HAP-1 (cell line): Measurements from ENCODE around the gene POLR3C.

ENCODE experiments used
- DNase-seq, 2 experiments: peaks; one replicate each; pipeline ENCODE4 v3.0.0-alpha.2; 2016 to 2020; ENCODE audit warnings: low spot score in 2 of 2
- H3K27me3 ChIP-seq: fragments of 250-450 bp; sonication (Bioruptor Pico); 2 replicates; pipeline ENCODE4 v1.5.1; 2020; ENCODE audit warnings: low read depth, mild to moderate bottlenecking, moderate library complexity
- H3K36me3 ChIP-seq: fragments of 250-450 bp; sonication (Bioruptor Pico); replicated peaks from 2 replicates; pipeline ENCODE4 v1.5.1; 2020; ENCODE audit warnings: mild to moderate bottlenecking
- H3K4me1 ChIP-seq: fragments of 250-450 bp; sonication (Bioruptor Pico); 2 replicates; pipeline ENCODE4 v1.5.1; 2020; ENCODE audit warnings: mild to moderate bottlenecking
- H3K4me3 ChIP-seq: fragments of 250-450 bp; sonication (Bioruptor Pico); 2 replicates; pipeline ENCODE4 v1.5.1; 2020; ENCODE audit warnings: mild to moderate bottlenecking, moderate library complexity
- H3K9me3 ChIP-seq: fragments of 250-450 bp; sonication (Bioruptor Pico); 2 replicates; pipeline ENCODE4 v1.5.1; 2020; ENCODE audit warnings: mild to moderate bottlenecking, moderate library complexity
- in situ Hi-C: fragments of 300-500 bp; cut with MboI; formaldehyde crosslinking; loops from 3 replicates; pipeline ENCODE4 v1.14.3; 2020; ENCODE audit warnings: low sequenced_read_pairs, inconsistent platforms, mixed read lengths

The POLR3C gene

DNA sequence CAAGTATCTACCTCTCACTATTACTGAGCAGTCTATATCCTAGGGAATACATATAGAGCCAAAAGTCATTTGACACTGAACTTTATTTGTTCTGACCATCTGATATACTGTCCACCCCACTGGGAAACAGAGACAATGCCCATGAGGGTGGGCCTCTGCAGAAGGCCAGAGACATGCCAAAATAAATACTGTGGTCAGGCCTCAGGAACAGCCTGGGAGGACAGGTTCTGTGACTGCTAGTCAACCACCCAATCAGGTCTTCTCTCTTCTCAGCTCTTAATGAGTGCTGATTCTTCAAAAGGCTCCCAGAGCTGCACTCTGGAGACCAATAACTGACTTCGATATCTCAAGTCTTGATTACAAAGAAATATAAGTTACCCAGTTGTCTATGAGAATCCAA, 67.1 kb downstream of the POLR3C start:
- Histone ChIP-seq H3K4me1 (peaks cover 21% of the 10 kb centered on the region), H3K36me3 (no peaks in the 10 kb centered on the region), H3K27me3 (no peaks in the 10 kb centered on the region), H3K9me3 (no peaks in the 10 kb centered on the region), H3K4me3 (no peak overlapping the region)
- DNase-seq: no peak
- in situ Hi-C loops: no loop called here

DNA sequence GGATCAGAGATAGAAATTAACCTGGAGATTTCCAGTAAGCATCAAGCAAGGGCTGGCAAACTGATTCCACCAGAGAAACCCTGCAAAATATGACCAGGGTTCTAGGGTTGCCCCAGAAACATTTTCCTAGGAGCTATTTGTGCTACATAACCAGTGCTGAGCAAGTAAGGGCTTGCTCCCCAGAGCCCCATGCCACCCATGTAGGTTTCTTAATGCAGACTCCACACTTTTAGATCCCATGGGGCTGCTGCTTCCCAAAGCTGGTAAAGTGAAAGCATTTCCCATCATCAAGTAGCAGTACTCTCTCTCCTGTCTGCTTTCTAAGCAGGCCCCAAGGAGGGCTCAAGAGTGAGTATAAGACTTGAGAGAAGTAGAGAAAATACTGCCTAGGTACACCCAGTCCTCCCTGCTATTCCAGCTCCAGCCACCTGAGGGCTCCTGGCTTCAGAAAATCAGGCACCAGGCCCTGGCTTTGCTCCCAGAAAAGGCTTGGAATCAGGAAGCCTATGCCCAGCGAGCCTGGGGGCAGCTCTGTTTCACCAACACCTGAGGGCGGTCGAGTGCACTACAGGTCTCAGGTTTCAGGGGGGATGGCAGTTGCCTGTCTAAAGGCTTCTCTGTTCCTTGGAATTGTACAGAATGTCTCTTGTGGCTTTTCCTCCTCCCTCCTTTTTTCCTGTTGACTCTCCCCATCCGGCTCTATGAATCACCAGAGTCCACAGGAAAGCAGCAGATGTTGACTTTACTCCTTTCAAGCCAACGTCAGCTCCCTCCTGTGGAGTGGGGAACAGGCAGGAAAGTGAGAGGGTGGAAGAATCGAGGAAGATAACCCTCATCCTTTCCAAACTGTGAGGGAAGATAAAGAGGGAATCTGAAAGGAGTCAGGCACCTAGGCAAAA, 67.8 kb downstream of the POLR3C start:
- no peaks in the 10 kb centered on the region for H3K27me3 ChIP-seq
- no peaks in the 10 kb centered on the region for H3K36me3 ChIP-seq
- DNase-seq: peak; percentile 93 to 97
- no peak overlapping the region for H3K4me3 ChIP-seq
- in situ Hi-C loops: no loop called here
- H3K4me1 ChIP-seq: peaks cover 15% of the 10 kb centered on the region
- no peaks in the 10 kb centered on the region for H3K9me3 ChIP-seq

DNA sequence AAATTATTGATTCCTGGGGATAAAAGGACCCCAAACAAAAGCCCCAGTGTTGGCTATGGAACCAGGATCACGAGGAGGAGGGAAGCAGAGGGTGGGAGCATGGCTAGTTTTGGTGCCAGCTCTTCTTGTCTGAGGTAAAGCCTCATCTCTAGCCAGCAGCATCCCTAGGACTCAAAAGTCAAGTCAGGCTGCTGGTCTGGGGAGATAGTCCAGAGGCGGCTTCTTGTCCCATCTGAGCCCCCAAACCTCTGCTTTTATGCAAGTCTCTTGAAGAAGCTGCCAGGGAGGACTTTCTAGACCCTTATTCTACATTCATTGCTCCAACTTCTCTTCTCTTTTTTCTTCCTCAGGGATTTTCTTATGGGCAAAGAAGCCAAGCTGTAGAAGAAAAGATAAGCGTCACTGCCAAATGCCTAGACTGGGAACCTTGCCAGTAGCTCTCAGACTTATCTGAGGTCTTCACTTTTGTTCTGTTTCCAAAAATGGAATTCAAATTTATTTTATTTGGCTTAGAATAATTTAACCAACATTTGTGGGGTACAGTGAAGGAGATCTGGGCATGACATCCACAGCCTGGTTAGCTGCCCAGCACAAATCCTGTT, 68.6 kb downstream of the POLR3C start:
- no peak overlapping the region for H3K4me3 ChIP-seq
- no peak for DNase-seq
- in situ Hi-C loops: no loop called here

DNA sequence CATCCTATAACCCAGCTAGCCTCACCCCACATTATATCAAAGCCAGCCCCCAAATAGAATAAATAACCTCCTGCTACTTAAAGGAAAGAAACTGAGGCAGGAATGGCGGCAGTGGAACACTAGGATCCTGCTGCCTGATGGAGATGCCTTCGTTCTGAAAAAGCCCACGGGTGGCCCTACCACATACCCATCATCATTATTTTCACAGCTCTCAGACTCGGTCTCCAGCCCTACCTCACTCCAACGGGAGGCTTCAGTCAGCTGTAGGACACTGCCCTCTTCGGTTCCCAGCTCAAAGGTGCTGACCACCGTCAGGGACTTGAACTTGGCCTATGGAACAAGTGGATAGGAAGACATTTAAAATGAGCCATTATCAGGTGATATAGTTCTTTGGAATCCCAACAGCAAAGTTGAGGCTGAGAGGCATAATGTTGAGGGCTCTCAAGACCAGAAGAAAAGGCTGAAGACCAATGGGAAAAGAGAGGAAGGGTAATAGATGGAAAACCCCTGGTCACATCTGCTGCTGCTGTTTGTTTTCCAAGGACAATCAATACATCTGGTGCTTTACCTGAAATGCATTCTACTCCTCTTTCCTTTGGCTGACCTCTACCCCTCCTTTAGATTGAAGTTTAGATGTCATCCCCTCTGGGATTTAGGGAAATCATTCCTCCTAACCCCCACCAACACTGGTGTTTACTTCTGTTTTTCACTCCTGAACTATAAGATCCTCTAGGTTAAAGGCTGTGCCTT, 69.5 kb downstream of the POLR3C start:
- H3K4me1 ChIP-seq: peaks cover 5% of the 10 kb centered on the region
- H3K9me3 ChIP-seq: no peaks in the 10 kb centered on the region
- no peak for DNase-seq
- no peaks in the 10 kb centered on the region for H3K27me3 ChIP-seq
- in situ Hi-C loops: no loop called here
- no peak overlapping the region for H3K4me3 ChIP-seq
- no peaks in the 10 kb centered on the region for H3K36me3 ChIP-seq

More for the DNA sequence above, 68.6 kb downstream of the POLR3C start:
- no peaks in the 10 kb centered on the region for H3K27me3 ChIP-seq
- H3K4me1 ChIP-seq: peaks cover 7% of the 10 kb centered on the region
- no peaks in the 10 kb centered on the region for H3K36me3 ChIP-seq
- no peaks in the 10 kb centered on the region for H3K9me3 ChIP-seq
